Measurements from ENCODE around the gene WBP1L.
"Not testable (repeated sequence)": the region's sequence is repeated elsewhere in the genome, so short reads cannot be mapped to it uniquely, and the experiment has no call there.

Gene WBP1L

DNA sequence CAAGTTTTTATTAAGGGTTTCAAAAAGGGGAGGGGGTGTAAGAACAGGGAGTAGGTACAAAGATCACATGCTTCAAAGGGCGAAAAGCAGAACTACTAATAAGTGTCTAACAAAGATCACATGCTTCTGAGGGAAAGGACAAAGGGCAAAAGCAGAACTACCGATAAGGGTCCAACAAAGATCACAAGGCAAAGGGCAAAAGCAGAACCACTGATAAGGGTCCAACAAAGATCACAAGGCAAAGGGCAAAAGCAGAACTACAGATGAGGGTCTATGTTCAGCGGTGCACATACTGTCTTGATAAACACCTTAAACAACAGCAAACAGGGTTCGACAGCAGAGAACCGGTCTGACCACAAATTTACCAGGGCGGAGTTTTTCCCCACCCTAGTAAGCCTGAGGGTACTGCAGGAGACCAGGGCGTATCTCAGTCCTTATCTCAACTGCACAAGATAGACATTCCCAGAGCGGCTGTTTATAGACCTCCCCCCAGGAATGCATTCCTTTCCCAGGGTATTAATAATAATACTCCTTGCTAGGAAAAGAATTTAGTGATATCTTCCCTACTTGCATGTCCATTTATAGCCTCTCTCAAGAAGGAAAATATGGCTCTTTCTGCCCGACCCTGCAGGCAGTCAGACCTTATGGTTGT is 94.7 kb downstream of the WBP1L start:
- not testable (repeated sequence) for DNase-seq (ENCODE audit: low spot score)

DNA sequence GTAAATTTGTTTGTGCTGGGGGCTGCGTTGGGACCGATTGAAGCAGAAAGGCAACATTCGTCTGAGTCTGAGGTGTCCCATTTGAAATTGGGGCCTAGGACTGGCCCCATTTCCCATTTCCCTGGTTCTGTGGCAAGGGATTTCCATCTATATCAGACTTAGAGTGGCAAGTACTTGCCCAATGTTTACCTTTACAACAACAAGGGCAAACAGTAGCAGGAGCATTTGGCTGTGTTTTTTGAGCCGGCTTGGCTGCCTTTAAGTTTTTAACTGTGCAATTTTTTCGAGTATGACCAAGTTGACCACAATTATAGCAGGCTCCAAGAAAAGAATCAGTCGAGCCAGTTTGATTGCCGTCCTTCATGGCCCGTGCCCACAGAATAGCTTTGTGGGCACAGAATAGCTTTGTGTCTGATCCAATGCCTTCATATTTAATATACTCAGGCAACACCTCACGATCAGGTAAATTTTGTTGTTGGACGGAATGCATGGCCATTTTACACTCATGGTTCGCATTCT is 98.1 kb downstream of the WBP1L start:
- no peak for DNase-seq (ENCODE audit: low spot score)

DNA sequence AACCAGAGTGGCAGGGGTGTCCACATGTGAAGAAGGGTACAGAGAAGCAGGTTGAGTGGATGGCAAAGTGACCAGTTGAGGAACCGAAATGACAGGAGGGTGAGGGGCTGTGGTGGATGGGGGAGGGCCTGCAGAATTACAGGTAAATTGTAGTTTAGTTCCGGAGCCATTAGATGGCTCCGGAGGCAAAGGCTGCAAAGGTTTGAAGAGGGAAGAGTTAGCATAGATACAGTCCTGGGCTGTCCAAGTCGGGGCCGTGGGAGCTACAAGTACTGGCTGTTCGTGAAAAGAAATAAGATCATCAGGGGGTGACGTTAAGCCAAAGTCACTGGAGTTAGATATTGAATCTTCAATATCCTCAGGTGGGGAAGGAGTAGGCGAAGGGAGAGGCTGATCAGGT is 99.4 kb downstream of the WBP1L start:
- not testable (repeated sequence) for DNase-seq (ENCODE audit: low spot score)

DNA sequence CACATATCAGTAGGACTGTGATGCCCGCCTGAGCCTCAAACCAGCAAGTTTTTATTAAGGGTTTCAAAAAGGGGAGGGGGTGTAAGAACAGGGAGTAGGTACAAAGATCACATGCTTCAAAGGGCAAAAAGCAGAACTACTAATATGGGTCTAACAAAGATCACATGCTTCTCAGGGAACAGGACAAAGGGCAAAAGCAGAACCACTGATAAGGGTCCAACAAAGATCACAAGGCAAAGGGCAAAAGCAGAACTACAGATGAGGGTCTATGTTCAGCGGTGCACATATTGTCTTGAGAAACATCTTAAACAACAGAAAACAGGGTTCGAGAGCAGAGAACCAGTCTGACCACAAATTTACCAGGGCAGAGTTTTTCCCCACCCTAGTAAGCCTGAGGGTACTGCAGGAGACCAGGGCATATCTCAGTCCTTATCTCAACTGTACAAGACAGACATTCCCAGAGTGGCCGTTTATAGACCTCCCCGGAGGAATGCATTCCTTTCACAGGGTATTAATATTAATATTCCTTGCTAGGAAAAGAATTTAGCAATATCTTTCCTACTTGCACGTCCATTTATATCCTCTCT is 100.5 kb downstream of the WBP1L start:
- DNase-seq (ENCODE audit: low spot score), result not testable (repeated sequence)

DNA sequence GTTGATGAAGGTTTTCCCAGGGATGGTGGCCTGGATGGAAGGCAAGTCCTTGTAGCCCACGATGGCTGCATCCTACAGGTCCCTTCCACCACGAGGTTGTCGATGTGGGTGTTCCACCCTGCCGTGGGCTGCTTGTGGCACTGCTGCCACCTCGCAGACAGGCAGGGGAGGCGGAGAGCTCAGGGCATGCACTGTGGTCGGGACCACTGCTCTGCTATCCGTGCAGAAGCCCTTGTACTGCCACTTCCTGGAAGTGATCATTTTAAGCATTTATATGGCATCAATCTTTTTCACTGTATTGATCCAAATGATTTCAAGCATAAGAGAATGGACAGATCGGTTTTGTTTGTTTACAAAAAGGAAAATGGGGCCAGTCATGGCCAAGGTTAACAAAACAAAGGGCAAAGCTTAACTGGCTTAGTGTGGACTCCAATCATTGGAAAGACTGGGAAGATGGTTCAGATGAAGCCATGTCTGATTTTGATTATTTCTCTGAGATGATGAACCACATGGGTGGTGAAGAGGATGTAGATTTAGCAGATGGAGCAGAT is 101.7 kb downstream of the WBP1L start:
- DNase-seq (ENCODE audit: low spot score), result no peak

DNA sequence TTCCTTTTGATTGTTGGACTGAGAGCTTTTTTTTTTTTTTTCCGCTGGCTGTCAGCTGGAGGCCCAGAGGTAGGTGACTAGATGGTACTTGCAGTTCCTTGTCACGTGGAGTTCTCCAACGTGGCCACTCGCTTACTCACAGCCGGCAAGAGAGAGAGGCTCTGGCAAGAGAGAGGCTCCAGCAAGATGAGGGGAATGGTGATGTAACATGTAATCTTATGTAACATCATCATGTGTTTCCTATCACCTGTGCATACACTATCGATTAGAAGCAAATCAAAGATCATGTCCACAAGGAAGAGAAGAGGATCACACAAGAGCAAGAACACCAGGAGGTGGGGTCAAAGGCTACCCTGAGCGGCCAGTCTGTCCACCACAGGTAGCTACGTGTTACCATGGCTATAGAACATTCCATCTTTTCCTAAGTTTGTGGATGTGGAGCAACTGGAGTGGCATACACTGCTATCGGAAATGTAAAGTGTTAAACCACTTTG is 106.3 kb downstream of the WBP1L start:
- DNase-seq (ENCODE audit: low spot score), result no peak

DNA sequence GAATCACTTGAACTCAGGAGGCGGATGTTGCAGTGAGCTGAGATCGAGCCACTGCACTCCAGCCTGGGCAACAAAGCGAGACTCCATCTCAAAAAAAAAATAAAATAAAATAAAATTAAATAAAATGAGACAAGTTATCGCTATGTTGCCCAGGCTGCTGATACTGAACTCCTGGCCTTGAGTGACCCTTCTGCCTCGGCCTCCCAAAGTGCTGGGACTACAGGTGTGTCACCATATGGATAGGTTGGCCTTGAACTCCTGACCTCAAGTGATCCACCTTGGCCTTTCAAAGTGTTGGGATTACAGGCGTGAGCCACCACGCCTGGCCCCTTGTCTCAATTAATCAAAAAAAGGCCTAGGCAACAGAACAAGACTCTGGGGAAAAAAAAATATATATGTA is 109.5 kb downstream of the WBP1L start:
- not testable (repeated sequence) for DNase-seq (ENCODE audit: low spot score)

DNA sequence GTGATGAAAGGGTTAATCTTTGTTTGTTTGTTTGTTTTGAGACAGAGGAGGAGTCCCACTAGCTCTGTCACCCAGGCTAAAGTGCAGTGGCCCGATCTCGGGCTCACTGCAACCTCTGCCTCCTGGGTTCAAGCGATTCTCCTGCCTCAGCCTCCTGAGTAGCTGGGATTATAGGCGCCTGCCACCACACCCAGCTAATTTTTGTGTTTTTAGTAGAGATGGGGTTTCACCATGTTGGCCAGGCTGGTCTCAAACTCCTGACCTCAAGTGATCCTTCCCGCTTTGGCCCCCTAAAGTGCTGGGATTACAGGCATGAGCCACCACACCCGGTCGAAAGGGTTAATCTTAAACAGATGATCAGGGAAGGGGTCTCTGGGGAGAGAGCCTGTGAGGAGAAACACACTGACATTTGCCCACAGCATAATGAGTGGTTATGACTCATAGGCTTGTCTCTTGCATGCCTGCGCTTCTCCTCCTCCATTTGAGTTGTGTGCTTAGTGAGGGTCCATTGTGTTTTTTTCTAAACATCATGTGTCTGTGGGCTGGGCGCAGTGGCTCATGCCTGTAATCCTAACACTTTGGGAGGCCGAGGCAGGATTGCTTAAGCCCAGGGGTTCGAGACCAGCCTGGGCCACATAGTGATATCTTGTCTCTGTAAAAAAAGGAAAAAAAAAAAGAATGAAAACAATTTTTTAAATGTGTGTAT is 112.1 kb downstream of the WBP1L start:
- not testable (repeated sequence) for DNase-seq (ENCODE audit: low spot score)

DNA sequence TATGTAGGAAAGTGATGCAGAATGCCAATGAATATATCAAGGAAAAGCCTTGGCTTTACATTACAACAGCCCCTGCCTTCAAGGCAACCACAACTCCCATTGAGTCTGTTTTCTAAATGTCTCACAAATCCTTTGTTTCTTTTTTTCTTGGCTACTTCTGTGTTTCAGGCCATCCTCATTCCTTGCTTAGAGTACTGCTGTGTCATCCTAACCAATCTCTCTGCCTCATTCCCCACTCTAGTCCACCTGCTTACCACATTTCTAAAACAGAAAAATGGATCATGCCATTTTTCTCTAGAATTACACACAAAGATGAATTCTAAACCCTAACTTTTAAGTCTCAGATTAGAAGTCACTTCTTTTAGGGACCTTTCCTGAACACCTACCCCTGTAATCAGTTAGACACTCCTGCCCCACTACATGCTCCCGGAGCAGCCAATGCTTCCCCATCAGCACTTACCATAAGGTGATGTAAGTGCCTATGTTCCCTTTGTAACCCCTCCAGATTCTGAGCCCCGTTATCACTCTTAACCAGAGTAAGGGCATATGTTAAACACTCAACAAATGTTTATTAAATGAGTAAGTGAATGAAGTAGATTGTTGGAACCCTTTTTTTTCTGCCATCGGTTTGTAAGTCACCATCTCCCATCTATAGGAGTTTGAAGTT is 113.1 kb downstream of the WBP1L start:
- no peak for DNase-seq (ENCODE audit: low spot score)

DNA sequence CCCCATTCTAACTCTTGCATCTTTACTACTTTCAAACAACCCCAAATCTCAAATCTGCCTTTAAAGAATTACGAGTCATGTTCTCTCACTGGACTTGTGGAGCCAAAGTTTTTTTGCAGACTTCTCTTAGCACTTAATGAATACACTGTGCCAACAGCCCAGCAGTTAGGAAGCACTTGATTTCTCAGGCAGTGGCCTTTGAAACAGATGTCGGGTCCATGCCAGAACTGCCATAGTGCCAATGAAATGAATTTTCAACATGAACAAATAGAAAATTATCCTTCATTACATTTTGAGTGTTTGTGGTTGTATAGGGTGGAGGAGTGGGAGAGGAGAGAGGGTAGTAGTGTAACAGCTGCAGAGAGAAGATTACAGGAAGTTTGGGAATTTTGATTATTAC is 116.2 kb downstream of the WBP1L start:
- no peak for DNase-seq (ENCODE audit: low spot score)

DNA sequence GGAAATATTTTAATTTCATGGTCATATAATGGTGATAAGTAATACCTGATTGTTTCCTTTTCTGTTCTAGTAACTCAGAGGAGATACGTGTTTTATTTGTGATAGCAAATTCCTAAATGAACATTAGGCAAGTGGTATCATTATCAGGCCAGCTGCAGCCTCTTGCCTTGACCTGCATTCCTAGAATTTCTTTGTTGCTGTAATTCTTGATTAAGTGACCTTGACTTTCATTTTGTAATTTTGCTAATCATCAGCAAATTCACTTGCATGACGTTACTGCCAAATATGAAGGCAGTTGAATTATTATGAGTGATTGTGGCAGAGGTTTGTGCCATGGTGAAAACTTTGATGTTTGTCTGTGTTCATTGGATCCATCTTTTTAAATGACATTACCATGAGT is 119.9 kb downstream of the WBP1L start:
- DNase-seq (ENCODE audit: low spot score), result no peak

DNA sequence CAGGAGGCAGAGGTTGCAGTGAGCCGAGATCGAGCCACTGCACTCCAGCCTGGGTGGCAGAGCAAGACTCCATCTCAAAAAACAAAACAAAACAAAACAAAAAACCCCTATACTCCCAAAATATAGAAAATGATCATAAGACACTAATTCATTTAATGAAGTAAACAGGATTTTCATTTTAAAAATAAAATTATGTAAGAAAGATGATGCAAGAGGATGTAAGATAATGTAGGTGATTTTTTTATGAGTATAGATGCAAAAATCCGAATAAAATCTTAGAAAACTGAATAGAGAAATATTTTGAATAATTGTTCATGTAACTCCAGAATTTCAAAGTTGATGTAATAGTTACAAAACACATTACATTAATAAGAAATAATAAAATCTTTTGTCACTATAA is 121.9 kb downstream of the WBP1L start:
- no peak for DNase-seq (ENCODE audit: low spot score)
